CD4-positive, alpha-beta T cell (primary cell): ENCODE data around the gene GH2. TPM values are rescaled to one million over a fixed set of nuclear protein-coding genes. Genes with fewer than 3 reads are reported as not detected.
A peak's percentile ranks its signal among the peaks of the same experiment; 100 is the strongest.

Experiments used
- ATAC-seq: fragments of 200-7000 bp; cut with Tn5 transposase; one replicate; pipeline ENCODE4 v1.10.0; 2022; ENCODE audit warnings: mild to moderate bottlenecking; ENCODE audit not compliant: poor library complexity
- CTCF ChIA-PET: fragments of 350-600 bp; sonication (Branson Sonifier 250); formaldehyde crosslinking; loops from one replicate; lab custom pipeline; 2021; ENCODE audit warnings: antibody characterized with exemption, inconsistent platforms; lab: Charles Lee
- POLR2A ChIA-PET: fragments of 350-600 bp; sonication (Branson Sonifier 250); formaldehyde crosslinking; loops from one replicate; lab custom pipeline; 2021; ENCODE audit warnings: antibody characterized with exemption, inconsistent platforms; lab: Charles Lee
- DNase-seq, 14 experiments: peaks; one replicate each; pipeline ENCODE4 v3.0.0-alpha.2; 2013 to 2020; ENCODE audit warnings: mixed read lengths in 2 of 14
- H3K27ac ChIP-seq, 2 donors: one replicate each; pipeline versions ENCODE4 v1.5.1 to v1.7.0; 2013; ENCODE audit warnings: low read length in 2 of 2, low read depth in 1 of 2, mild to moderate bottlenecking in 1 of 2
- H3K27me3 ChIP-seq, 2 experiments: 1 replicate in 1 of 2; 2 replicates in 1 of 2; pipeline versions ENCODE4 v1.6.1 to v1.7.0; 2013; ENCODE audit warnings: low read length in 2 of 2, control low read depth in 1 of 2, mild to moderate bottlenecking in 1 of 2, moderate library complexity in 1 of 2; ENCODE audit not compliant: insufficient read depth in 2 of 2, control insufficient read depth in 1 of 2
- H3K36me3 ChIP-seq: one replicate; pipeline ENCODE4 v1.6.1; 2013; ENCODE audit warnings: low read length, control low read depth; ENCODE audit not compliant: insufficient read depth
- H3K4me1 ChIP-seq: one replicate; pipeline ENCODE4 v1.6.1; 2013; ENCODE audit warnings: low read length, control low read depth; ENCODE audit not compliant: insufficient read depth
- H3K4me3 ChIP-seq: one replicate; pipeline ENCODE4 v1.5.1; 2013; ENCODE audit warnings: mild to moderate bottlenecking, low read length, moderate library complexity
- H3K9me3 ChIP-seq, 2 experiments: 1 replicate in 1 of 2; 2 replicates in 1 of 2; pipeline versions ENCODE4 v1.6.1 to v1.7.0; 2013; ENCODE audit warnings: low read length in 2 of 2, mild to moderate bottlenecking in 2 of 2, control low read depth in 1 of 2, moderate library complexity in 1 of 2; ENCODE audit not compliant: control insufficient read depth in 1 of 2, insufficient read depth in 1 of 2
- H3K27ac Mint-ChIP-seq: one replicate; pipeline ENCODE4 v1.8.0; 2020; ENCODE audit warnings: mixed read lengths
- H3K27me3 Mint-ChIP-seq: one replicate; pipeline ENCODE4 v1.8.0; 2021; ENCODE audit warnings: mixed read lengths
- H3K36me3 Mint-ChIP-seq: one replicate; pipeline ENCODE4 v1.8.0; 2021; ENCODE audit warnings: low read depth, mixed read lengths
- H3K4me1 Mint-ChIP-seq: one replicate; pipeline ENCODE4 v1.8.0; 2021; ENCODE audit warnings: low read depth, mixed read lengths
- H3K4me3 Mint-ChIP-seq: one replicate; pipeline ENCODE4 v1.8.0; 2020; ENCODE audit warnings: mild to moderate bottlenecking, mixed read lengths
- H3K9me3 Mint-ChIP-seq: one replicate; pipeline ENCODE4 v1.8.0; 2020; ENCODE audit warnings: mixed read lengths
- intact Hi-C, 2 experiments: fragments of 100-400 bp; cut with DNase I in 1 of 2; cut with micrococcal nuclease in 1 of 2; formaldehyde crosslinking; loops; one replicate each; pipeline versions ENCODE4 v1.15.1 to v1.9.0; 2023 to 2025; cut with DNase I, micrococcal nuclease
- total RNA-seq, 174 experiments: library from RNA in 2 of 174; stranded (reverse) in 2 of 174; gene quantifications; one replicate each; pipeline ENCODE4 v1.2.3 and lab custom pipeline; 2021 to 2026
- TF ChIP-seq, protein P1 (sequence below): fragments of 200-600 bp; IDR thresholded peaks from one replicate; pipeline ENCODE4 v1.8.0; 2022; ENCODE audit warnings: antibody characterized with exemption, mild to moderate bottlenecking

The GH2 gene
- total RNA-seq, 2 experiments from 2014 or later = not detected

DNA sequence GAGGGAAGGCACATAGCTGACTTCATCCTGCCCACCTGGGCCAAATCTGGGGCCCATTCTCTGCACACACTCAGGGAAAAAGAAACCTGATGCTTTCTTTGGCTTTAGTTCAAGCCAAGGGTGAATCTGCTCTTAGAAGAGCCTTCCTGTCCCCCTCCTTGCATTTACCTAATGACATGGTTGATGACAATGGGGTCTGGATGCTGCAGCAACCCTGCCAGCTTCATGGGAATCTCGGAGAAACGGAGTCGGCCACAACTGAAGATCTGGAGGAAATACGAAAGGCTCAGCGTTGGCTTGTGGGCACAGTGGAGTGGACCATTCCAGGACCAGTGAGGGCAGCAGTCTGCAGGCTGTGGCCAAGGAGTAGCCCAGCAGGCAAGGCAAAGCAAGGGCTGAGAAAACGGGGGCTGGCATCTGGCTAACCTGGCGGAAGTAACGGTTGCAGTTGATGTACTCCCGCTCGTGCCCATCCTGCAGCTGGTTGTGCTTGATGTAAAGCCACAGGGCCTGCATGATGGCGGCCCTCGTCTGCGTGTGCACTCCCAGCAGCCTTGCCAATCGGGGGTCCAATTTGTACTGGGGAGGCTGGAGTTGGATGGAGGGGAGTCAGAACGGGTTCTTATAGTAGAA lies 47.9 kb downstream of the GH2 start:
- H3K27ac ChIP-seq = no peak overlapping the region
- H3K4me1 ChIP-seq = peaks cover 75% of the 10 kb centered on the region
- TF ChIP-seq, protein P1, sequence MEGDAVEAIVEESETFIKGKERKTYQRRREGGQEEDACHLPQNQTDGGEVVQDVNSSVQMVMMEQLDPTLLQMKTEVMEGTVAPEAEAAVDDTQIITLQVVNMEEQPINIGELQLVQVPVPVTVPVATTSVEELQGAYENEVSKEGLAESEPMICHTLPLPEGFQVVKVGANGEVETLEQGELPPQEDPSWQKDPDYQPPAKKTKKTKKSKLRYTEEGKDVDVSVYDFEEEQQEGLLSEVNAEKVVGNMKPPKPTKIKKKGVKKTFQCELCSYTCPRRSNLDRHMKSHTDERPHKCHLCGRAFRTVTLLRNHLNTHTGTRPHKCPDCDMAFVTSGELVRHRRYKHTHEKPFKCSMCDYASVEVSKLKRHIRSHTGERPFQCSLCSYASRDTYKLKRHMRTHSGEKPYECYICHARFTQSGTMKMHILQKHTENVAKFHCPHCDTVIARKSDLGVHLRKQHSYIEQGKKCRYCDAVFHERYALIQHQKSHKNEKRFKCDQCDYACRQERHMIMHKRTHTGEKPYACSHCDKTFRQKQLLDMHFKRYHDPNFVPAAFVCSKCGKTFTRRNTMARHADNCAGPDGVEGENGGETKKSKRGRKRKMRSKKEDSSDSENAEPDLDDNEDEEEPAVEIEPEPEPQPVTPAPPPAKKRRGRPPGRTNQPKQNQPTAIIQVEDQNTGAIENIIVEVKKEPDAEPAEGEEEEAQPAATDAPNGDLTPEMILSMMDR = no peak
- Mint-ChIP-seq H3K4me1 (peaks cover 61% of the 10 kb centered on the region), H3K4me3 (no peak overlapping the region), H3K27ac (peak overlapping the region; percentile 14), H3K36me3 (peaks cover 86% of the 10 kb centered on the region), H3K9me3 (no peaks in the 10 kb centered on the region), H3K27me3 (no peaks in the 10 kb centered on the region)
- DNase-seq = peak in 1 of 14 experiments; percentile 16
- H3K4me3 ChIP-seq = no peak overlapping the region
- no peaks in the 10 kb centered on the region for H3K9me3 ChIP-seq
- H3K27me3 ChIP-seq = no peaks in the 10 kb centered on the region
- ATAC-seq = no peak
- ChIA-PET CTCF (interaction anchor here (1.2 to 1.8 kb wide), 3 partner anchors 7 to 69 kb away, joined by 3 to 6 read pairs (median 3); no protein-coding TSS in a partner anchor), POLR2A (interaction anchor here (1.2 to 7.3 kb wide), 4 partner anchors 7 to 136 kb away, joined by 4 to 86 read pairs (median 12); partner anchors contain the start of genes CCDC47, DDX42 and SMARCD2)
- peaks cover 98% of the 10 kb centered on the region for H3K36me3 ChIP-seq
- intact Hi-C loops = loop anchor here (1.0 to 10.0 kb wide), 2 partner anchors 136 to 409 kb away; no protein-coding TSS in a partner anchor

- TF ChIP-seq, protein P1 = no peak
- H3K4me3 ChIP-seq = no peak overlapping the region
- ChIA-PET POLR2A (interaction anchor here (1.2 to 7.3 kb wide), 3 partner anchors 8 to 136 kb away, joined by 4 to 86 read pairs (median 16); partner anchors contain the start of gene SMARCD2), CTCF (interaction anchor here (1.8 kb wide), 1 partner anchor 16 kb away, joined by 6 read pairs; no protein-coding TSS in a partner anchor)
- no peaks in the 10 kb centered on the region for H3K27me3 ChIP-seq
- peaks cover 96% of the 10 kb centered on the region for H3K36me3 ChIP-seq
- no peak for ATAC-seq
- peaks cover 75% of the 10 kb centered on the region for H3K4me1 ChIP-seq
- peak overlapping the region; percentile 14 for H3K27ac Mint-ChIP-seq
- H3K27me3 Mint-ChIP-seq = no peaks in the 10 kb centered on the region
- H3K36me3 Mint-ChIP-seq = peaks cover 93% of the 10 kb centered on the region
- intact Hi-C loops = loop anchor here in 1 of 2 experiments (10.0 kb wide), 1 partner anchor 408 kb away; no protein-coding TSS in a partner anchor
- no peak overlapping the region for H3K27ac ChIP-seq
- H3K9me3 ChIP-seq = no peaks in the 10 kb centered on the region
- H3K9me3 Mint-ChIP-seq = no peaks in the 10 kb centered on the region
- H3K4me3 Mint-ChIP-seq = no peak overlapping the region
- H3K4me1 Mint-ChIP-seq = peaks cover 61% of the 10 kb centered on the region
- no peak for DNase-seq
Measured at GRCh38 chr17:63833026-63833740, 48.6 kb downstream of the GH2 start.

GRCh38 chr17:63832455-63832854 lies 49.3 kb downstream of the GH2 start:
- Mint-ChIP-seq H3K4me3 (peak overlapping the region; percentile 62), H3K36me3 (peaks cover 97% of the 10 kb centered on the region), H3K4me1 (peaks cover 66% of the 10 kb centered on the region), H3K27me3 (no peaks in the 10 kb centered on the region), H3K9me3 (no peaks in the 10 kb centered on the region), H3K27ac (peak overlapping the region; percentile 69)
- POLR2A ChIA-PET = interaction anchor here (3.0 to 7.3 kb wide), 2 partner anchors 8 to 135 kb away, joined by 16 to 86 read pairs; partner anchors contain the start of gene SMARCD2
- Histone ChIP-seq H3K27ac (no peak overlapping the region), H3K36me3 (peaks cover 89% of the 10 kb centered on the region), H3K9me3 (no peaks in the 10 kb centered on the region), H3K27me3 (no peaks in the 10 kb centered on the region), H3K4me3 (no peak overlapping the region), H3K4me1 (peaks cover 74% of the 10 kb centered on the region)
- CTCF ChIA-PET = no interaction called here
- no peak for ATAC-seq
- TF ChIP-seq, protein P1 = no peak
- no peak for DNase-seq
- intact Hi-C loops = loop anchor here in 1 of 2 experiments (10.0 kb wide), 1 partner anchor 408 kb away; no protein-coding TSS in a partner anchor
